NT2/D1 (cell line): ENCODE measurements around the gene ATP13A2.

Experiments used
- SUZ12 ChIP-seq: IDR thresholded peaks from 2 replicates; pipeline ENCODE4 v1.6.1; 2011; ENCODE audit not compliant: insufficient read length, insufficient read depth; ENCODE audit errors: extremely low read depth
- YY1 ChIP-seq: IDR thresholded peaks from 2 replicates; pipeline ENCODE4 v1.6.1; 2011; ENCODE audit not compliant: insufficient read length, insufficient read depth

GRCh38 chr1:17011092-17011438 is 663 bp downstream of the ATP13A2 start:
- TF ChIP-seq YY1: no peak
- no peak for TF ChIP-seq SUZ12
